Left renal cortex interstitium (tissue), 4 donors: Measurements from ENCODE around the gene TARBP1. TPM values are rescaled to one million over a fixed set of nuclear protein-coding genes. Genes with fewer than 3 reads are reported as not detected.
A peak's percentile ranks its signal among the peaks of the same experiment; 100 is the strongest.
"Not testable (repeated sequence)": the region's sequence is repeated elsewhere in the genome, so short reads cannot be mapped to it uniquely, and the experiment has no call there.

Experiments
- DNase-seq, 4 donors: peaks; one replicate each; pipeline ENCODE4 v3.0.0-alpha.2; 2013; ENCODE audit warnings: low read depth in 4 of 4, low spot score in 2 of 4, missing footprints in 1 of 4
- polyA plus RNA-seq, 4 donors: library from polyadenylated mRNA; unstranded; fragments of 120-200 nt; gene quantifications; one replicate each; pipeline ENCODE4 v1.2.1, GENCODE V29; 2013; ENCODE audit not compliant: insufficient read length in 4 of 4

TARBP1 gene
- polyA plus RNA-seq, 4 donors, result 33.6 to 115 (median 63.9) TPM

- no peak for DNase-seq
Observed at GRCh38 chr1:234401658-234402057, 77.3 kb downstream of the TARBP1 start.

GRCh38 chr1:234400773-234401172, 78.2 kb downstream of the TARBP1 start:
- no peak for DNase-seq

GRCh38 chr1:234399515-234399914, 79.5 kb downstream of the TARBP1 start:
- DNase-seq, result not testable (repeated sequence)

GRCh38 chr1:234398849-234399381, 80.1 kb downstream of the TARBP1 start:
- DNase-seq, result no peak

- DNase-seq, result no peak
Observed at GRCh38 chr1:234397732-234398131, 81.2 kb downstream of the TARBP1 start.

- no peak for DNase-seq
Observed at GRCh38 chr1:234396871-234397270, 82.1 kb downstream of the TARBP1 start.

GRCh38 chr1:234396092-234396491, 82.9 kb downstream of the TARBP1 start:
- no peak for DNase-seq

GRCh38 chr1:234395297-234395696, 83.7 kb downstream of the TARBP1 start:
- DNase-seq, result no peak

- DNase-seq, result no peak
Observed at GRCh38 chr1:234393190-234393589, 85.8 kb downstream of the TARBP1 start.

GRCh38 chr1:234388094-234388493, 90.9 kb downstream of the TARBP1 start:
- no peak for DNase-seq

- no peak for DNase-seq
Observed at GRCh38 chr1:234386122-234386521, 92.9 kb downstream of the TARBP1 start.

- no peak for DNase-seq
Observed at GRCh38 chr1:234381699-234382555, 97.1 kb downstream of the TARBP1 start.

- DNase-seq, result not testable (repeated sequence)
Observed at GRCh38 chr1:234379591-234380109, 99.3 kb downstream of the TARBP1 start.

GRCh38 chr1:234375672-234376071, 103.3 kb downstream of the TARBP1 start:
- DNase-seq, result no peak

- no peak for DNase-seq
Observed at GRCh38 chr1:234373959-234374254, 105.1 kb downstream of the TARBP1 start.

- peak; percentile 90 to 98 (median 94) for DNase-seq
Observed at GRCh38 chr1:234373064-234373958, 105.7 kb downstream of the TARBP1 start, which contains the start of gene COA6. Gene COA6 (plus strand): TSS chr1:234373456. CDS start chr1:234373467, 11 bp downstream.

- DNase-seq, result no peak
Observed at GRCh38 chr1:234372011-234372757, 106.8 kb downstream of the TARBP1 start.

- no peak for DNase-seq
Observed at GRCh38 chr1:234371414-234371813, 107.6 kb downstream of the TARBP1 start.

GRCh38 chr1:234369784-234370183, 109.2 kb downstream of the TARBP1 start:
- no peak for DNase-seq

GRCh38 chr1:234369033-234369430, 109.9 kb downstream of the TARBP1 start:
- DNase-seq, result no peak
